Dedifferentiated amniotic fluid mesenchymal stem cell (primary cell): ENCODE results near the gene PCDH1.
"Not testable (repeated sequence)": the region's sequence is repeated elsewhere in the genome, so short reads cannot be mapped to it uniquely, and the experiment has no call there.

Experiments used
- DNase-seq: peaks from one replicate; pipeline ENCODE4 v3.0.0-alpha.2; 2016; ENCODE audit errors: extremely low spot score

Gene PCDH1

DNA sequence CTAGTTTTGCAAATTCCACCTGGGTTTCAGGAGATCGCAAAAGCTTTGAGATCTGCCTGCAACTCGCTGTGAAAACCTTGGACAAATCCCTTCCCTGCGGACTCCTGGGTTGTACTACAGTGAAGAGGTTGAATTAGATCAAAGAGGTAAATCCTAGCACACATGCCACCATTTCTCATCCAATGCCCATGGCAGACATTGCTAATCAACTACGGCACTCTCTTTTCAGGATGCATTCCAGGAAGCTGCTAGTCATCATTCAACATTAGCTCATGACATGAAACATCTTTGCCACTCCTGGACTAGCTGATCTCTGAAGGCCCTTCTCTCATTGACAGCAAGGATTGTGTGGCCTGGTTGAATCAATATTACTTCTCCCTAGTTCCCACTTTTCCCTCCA lies 46.1 kb downstream of the PCDH1 start:
- DNase-seq = no peak

- no peak for DNase-seq
These were observed 50.0 kb downstream of the PCDH1 start for GRCh38 chr5:141828162-141828561.

DNA sequence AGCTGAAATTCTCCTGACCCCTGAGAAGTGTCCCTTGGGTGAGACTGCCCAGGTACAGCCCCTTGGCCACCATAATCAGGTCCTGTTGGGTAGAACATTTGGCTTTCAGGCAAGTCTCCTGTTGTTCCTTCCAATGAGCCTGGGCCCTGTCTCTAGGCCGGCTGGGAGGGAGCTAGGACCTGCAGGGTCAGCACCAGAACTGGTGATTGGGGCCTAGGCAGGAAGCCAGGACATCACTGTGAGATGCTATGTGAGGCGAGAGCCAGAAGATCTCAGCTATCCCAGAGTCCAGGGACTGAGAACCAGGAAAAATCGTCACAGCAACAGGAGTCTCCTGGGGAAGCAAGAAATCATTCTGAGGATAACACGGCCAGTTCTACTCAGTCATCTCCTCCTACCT lies 51.5 kb downstream of the PCDH1 start:
- DNase-seq = no peak

DNA sequence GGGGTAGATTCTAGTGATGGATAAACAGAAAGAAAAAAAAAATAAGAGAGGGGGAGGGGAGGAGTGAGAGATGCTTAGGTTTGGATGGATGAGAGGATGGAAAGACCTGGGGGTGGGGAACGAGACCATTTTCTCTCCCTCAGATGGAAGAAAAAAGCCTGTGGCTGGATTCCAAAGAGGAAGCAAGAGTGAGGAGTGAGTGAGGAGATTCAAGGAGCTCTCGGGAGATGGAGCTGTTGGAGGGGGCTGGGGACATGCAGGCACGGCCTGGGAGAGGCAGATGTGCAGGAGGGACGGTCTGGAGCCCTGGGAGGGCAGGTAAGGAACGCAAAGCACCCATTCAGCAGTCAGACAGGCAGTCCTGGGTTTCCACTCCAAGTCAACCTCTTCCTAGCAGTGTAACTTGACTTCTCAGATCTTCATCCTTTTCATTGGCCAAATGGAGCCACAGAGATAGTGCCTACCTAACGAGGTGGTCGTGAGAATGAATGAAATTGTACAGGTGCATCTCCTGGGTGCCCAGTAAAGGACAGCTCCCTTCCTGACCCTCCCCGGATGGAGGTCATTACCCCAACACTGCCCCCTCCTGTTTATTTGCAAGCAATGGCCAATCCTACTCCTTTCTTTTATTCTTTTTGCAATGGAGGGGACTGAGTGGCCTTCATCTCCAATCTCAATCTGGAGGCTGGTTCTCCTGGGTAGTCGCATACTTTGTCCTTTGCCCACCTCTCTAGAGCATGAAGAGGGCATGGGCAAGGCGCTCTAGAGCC lies 52.2 kb downstream of the PCDH1 start:
- DNase-seq = no peak

DNA sequence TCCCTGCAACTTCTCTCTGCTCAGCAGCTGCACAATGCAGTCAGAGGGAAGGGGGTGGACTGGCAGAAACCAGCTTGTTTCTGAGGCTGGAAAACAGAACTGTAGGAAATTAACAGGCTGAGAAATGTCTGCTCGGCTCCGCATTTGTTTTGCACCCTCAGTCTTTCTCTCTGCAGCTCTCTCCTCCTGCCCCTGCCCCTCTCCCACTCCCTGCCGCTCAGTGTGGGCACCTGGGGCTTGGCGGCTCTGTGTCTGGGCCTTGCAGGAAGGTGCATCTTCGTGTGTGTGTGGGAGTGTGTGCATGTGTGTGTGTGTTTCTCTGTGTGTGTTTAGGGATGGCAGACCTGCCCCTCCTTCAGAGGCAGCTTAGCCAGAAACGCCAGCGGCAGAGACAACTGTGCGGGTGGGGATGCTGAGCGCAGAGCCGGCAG lies 53.0 kb downstream of the PCDH1 start:
- DNase-seq = no peak

DNA sequence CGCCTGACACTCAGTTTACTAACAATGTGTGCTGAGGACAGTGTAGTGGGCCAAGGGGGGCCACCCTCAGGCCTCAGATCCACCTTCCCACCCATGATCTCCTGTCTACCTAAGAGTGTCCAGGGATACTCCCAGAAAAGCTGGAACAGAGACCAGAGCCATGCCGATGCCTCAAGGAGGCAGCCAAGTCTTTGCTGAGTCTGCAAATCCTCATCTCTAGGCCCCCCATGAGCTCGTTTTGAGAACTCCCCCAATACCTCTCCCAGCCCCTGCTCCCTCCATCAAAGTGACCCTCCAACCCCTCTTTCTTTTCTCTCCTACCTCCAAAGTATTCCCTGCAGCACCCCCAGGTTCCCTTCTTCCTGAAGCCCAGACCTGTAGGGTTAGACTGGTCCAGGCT lies 53.5 kb downstream of the PCDH1 start:
- no peak for DNase-seq

DNA sequence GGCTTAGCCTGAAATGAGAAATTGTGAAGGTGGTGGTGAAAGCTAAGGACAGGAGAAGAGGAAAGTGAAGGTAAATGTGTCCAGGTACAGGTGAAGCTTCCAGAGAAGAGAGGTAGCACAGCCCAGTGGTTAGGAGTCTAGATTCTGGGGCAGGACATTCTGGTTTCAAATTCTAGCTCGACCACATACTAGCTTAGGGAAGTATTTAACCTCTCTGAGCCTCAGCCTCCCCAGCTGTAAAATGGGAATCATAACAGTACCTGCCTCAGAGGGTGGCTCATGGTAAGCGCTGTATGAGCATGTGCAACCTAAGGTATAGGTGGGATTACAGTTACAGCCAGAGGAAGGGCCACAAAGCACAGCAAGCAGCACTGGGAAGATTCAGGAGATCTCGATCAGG lies 55.2 kb downstream of the PCDH1 start:
- DNase-seq = no peak

DNA sequence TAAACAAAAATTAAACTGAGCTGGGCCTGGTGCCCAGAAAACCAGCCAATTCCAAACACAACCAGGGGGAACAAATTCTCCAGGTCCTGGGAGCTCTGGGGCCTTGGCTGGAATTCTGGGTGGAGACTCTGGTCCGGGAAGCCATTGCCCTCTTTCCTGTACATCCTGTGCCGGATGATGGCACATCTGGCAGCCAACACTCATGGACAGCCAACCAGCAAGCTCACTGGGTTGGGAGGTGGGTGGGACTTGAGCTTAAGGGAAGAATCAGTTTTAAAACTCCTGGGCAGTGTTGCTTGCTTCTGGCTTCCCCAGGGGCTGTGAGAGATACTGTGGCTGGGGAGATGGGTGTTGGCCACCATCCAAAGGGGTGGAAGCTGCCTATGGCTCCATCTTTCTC lies 56.1 kb downstream of the PCDH1 start:
- peak; percentile 44 for DNase-seq

DNA sequence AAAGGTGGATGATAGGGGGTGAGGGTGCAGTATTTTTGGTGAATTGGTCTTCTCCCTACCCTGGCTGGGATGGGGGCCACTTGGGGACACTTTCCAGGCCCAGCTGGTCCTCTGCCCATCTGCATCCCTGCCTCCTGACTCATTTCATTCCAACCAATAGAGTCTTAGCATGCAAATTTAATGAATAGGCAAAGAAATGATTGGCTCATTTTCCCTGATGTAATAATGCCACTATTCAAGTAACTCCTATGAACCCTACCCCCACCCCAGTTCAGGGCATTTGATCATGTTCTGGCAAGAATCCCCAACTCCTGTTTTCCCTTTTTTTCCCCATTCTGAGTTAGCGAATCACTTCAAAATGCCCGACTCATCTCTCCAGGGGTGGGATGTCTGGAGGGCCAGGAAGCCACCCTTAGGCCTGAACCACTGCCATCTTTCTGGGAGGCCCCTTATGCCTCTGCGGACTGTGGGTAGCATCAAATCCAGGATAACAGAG lies 56.7 kb downstream of the PCDH1 start:
- DNase-seq = peak; percentile 99

DNA sequence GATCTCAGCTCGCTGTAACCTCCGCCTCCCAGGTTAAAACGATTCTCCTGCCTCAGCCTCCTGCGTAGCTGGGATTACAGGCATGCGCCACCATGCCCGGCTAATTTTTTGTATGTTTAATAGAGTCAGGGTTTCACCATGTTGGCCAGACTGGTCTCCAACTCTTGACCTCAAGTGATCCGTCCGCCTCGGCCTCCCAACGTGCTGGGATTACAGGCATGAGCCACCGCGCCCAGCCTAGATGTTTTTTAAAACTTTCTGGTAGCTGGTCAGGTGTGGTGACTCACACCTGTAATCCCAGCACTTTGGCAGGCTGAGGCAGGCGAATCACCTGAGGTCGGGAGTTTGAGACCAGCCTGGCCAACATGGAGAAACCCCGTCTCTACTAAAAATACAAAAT lies 57.5 kb downstream of the PCDH1 start:
- not testable (repeated sequence) for DNase-seq

- DNase-seq = no peak
These were observed 60.6 kb downstream of the PCDH1 start for GRCh38 chr5:141817631-141818030.

DNA sequence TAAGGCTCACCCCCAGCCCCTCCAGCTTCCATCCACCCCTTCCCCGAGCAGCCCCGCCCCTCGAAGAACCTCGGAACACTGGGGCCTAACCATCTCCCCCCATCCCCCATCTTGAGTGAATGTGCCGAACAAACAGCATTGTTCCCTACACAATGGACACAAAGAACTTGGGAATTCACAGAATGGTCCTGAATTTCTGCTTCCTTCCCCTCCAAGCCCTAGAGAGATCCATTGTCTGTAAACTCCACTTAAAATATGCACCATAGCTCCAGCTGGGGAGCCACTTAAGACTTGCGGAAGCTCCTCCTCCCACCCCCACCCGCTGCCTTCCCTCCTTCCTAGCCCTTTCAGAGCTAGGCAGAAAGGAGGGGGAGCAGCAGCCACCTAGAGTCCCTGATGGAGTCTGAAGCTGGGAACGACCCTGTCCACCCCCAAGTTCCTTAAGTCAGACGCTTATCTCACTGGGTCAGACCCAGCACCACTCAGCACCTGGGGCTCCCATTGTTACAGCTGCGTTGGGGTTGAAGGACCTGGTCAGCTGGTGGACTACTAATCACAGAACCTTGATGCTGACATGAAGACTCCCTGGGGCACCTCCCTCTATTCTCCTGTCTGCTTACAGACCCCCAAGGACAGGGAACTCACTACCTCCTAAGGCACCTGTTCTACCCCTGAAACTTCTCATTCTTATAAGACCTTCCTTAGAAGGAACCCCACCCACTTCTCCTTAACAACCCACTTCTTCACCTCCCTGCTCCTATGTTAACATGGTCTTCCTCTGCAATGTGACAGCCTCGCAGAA lies 61.4 kb downstream of the PCDH1 start:
- no peak for DNase-seq

GRCh38 chr5:141815796-141816180 lies 62.4 kb downstream of the PCDH1 start:
- DNase-seq = no peak

DNA sequence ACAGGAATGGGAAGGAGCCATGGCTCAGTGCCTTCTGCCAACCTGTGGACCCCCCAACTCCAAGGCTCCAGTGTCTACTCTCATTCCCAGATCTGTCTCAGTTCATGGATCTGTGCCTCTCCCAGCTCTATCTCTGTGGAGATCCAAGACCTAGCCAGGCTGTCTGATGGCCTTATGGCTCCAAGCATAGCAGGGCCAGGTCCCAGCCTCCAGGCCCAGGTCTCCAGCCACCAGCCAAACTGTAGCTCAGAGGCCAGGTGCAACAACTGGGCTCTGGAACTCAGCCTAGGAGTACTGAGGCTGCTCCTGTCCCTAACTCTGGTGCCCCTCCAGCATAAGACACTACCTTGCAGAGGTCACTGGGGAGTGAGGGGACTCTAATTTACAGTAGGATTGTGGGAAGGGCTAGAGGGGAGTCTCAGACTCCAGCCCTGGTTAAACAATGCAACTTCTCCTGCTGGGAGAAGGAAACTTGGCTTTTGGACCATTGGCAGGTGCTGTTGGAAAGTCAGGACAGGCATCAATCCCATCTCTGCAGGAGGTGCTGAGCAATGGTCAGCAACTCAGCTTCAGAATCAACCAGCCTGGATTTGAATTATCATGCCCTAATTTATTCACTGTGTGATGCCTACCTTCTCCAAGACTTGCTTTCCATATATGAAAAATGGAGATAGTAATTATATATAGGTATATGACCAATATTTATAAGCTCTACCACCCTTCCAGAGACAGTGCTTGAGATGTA lies 63.0 kb downstream of the PCDH1 start:
- no peak for DNase-seq

GRCh38 chr5:141814064-141814964 lies 63.9 kb downstream of the PCDH1 start:
- DNase-seq = no peak

DNA sequence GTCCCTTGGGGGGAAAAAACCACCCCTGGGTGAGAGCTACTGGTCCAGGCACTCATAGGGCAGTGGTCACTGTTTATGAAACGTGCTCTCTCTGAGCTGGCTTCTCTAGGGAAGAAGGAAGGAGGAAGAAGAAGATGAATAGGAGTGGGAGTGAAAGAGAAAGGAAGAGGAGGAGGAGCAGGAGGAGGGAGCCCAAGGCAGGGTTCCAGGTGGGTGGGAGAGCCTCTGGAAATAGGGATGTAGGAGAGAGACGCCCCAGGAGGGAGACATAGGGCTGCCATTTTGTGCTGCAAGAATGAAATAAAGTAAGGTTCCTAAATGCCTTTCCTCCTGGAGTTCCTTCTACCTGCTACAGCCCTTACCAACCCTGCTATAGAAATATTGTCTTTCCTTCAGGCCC lies 65.7 kb downstream of the PCDH1 start:
- DNase-seq = no peak

- no peak for DNase-seq
These were observed 66.7 kb downstream of the PCDH1 start for GRCh38 chr5:141811287-141812155.

DNA sequence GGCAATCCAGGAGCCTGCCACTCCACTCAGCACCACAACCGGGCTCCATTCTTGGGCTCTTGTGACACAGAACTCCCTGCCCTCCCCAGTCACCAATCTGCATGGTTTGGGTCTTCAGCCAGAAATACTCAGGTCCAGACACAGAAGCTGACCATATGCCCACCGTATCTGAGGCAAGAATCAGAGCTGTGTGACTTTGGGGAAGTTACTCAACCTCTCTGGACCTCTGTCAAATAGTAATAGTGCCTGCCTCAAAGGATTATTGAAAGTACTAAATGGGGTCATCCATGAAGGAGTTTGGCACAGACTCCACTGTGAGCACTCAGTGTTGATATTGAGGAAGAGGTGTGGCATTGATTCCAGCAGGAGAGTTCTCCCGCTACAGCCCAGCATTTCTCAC lies 67.5 kb downstream of the PCDH1 start:
- DNase-seq = no peak

- DNase-seq = no peak
These were observed 68.7 kb downstream of the PCDH1 start for GRCh38 chr5:141809380-141810096.

- DNase-seq = no peak
These were observed 69.4 kb downstream of the PCDH1 start for GRCh38 chr5:141808857-141809256.
